B cell (primary cell): Measurements from ENCODE around the gene PHC2. TPM values are rescaled to one million over a fixed set of nuclear protein-coding genes. Genes with fewer than 3 reads are reported as not detected.
"Not testable (repeated sequence)": the region's sequence is repeated elsewhere in the genome, so short reads cannot be mapped to it uniquely, and the experiment has no call there.

Experiments
- ATAC-seq: fragments of 200-7000 bp; cut with Tn5 transposase; one replicate; pipeline ENCODE4 v1.10.0; 2021; ENCODE audit warnings: low read depth, mild to moderate bottlenecking, moderate number of reproducible peaks, moderate library complexity
- CTCF ChIA-PET: fragments of 350-600 bp; sonication (Branson Sonifier 250); formaldehyde crosslinking; loops from one replicate; lab custom pipeline; 2021; ENCODE audit warnings: antibody characterized with exemption, inconsistent platforms; lab: Charles Lee
- POLR2A ChIA-PET: fragments of 350-600 bp; sonication (Branson Sonifier 250); formaldehyde crosslinking; loops from one replicate; lab custom pipeline; 2021; ENCODE audit warnings: antibody characterized with exemption; lab: Charles Lee
- DNase-seq: peaks from one replicate; pipeline ENCODE4 v3.0.0; 2013
- H2AFZ ChIP-seq: 2 replicates; pipeline ENCODE4 v1.6.1; 2012; ENCODE audit warnings: mild to moderate bottlenecking, low read depth, low read length; ENCODE audit not compliant: insufficient read depth, poor library complexity, severe bottlenecking
- H3K27ac ChIP-seq, 2 donors: 1 replicate in 1 of 2; 2 replicates in 1 of 2; pipeline ENCODE4 v1.5.1; 2012 to 2013; ENCODE audit warnings: low read length in 2 of 2, mild to moderate bottlenecking in 2 of 2, moderate library complexity in 1 of 2
- H3K27me3 ChIP-seq, 4 experiments: fragments of 200-600 bp in 1 of 4; sonication (generic) in 1 of 4; replicated peaks in 1 of 4; 1 replicate in 2 of 4; 2 replicates in 2 of 4; pipeline versions ENCODE4 v1.6.1 to v1.7.0; 2013 to 2016; ENCODE audit warnings: low read length in 3 of 4, mild to moderate bottlenecking in 2 of 4, mixed read lengths in 1 of 4, moderate library complexity in 1 of 4; ENCODE audit not compliant: insufficient read depth in 4 of 4, control insufficient read depth in 3 of 4; ENCODE audit errors: control extremely low read depth in 1 of 4
- H3K36me3 ChIP-seq, 2 experiments: replicated peaks in 1 of 2; 1 replicate in 1 of 2; 2 replicates in 1 of 2; pipeline versions ENCODE4 v1.6.1 to v1.7.1; 2013; ENCODE audit warnings: low read length in 1 of 2; ENCODE audit not compliant: insufficient read depth in 2 of 2, control insufficient read depth in 1 of 2; ENCODE audit errors: control extremely low read depth in 1 of 2, extremely low read depth in 1 of 2
- H3K4me1 ChIP-seq, 2 donors: fragments of 200-600 bp in 1 of 2; sonication (generic) in 1 of 2; 1 replicate in 1 of 2; 2 replicates in 1 of 2; pipeline versions ENCODE4 v1.5.1 to v1.6.1; 2013 to 2017; ENCODE audit warnings: low read length in 2 of 2; ENCODE audit not compliant: control insufficient read depth in 2 of 2, insufficient read depth in 2 of 2
- H3K4me2 ChIP-seq: replicated peaks from 2 replicates; pipeline ENCODE3; 2012; ENCODE audit warnings: mild to moderate bottlenecking, low read depth, low read length; ENCODE audit not compliant: poor library complexity, severe bottlenecking
- H3K4me3 ChIP-seq, 5 experiments: fragments of 200-600 bp in 1 of 5; sonication (generic) in 1 of 5; 1 replicate in 3 of 5; 2 replicates in 2 of 5; pipeline versions ENCODE4 v1.5.1 to v1.7.0; 2011 to 2016; ENCODE audit warnings: low read length in 4 of 5, mild to moderate bottlenecking in 4 of 5, low read depth in 2 of 5, control low read depth in 1 of 5, moderate library complexity in 1 of 5; ENCODE audit not compliant: insufficient read depth in 1 of 5; ENCODE audit errors: control extremely low read depth in 1 of 5, extremely low read depth in 1 of 5
- H3K79me2 ChIP-seq: fragments of 200-600 bp; sonication (generic); one replicate; pipeline ENCODE4 v1.6.0; 2016; ENCODE audit warnings: low read length; ENCODE audit not compliant: control insufficient read depth, insufficient read depth
- H3K9ac ChIP-seq: fragments of 200-600 bp; sonication (generic); 2 replicates; pipeline ENCODE4 v1.6.1; 2017; ENCODE audit warnings: mild to moderate bottlenecking, low read length, moderate library complexity
- H3K9me3 ChIP-seq, 3 donors: one replicate each; pipeline versions ENCODE4 v1.6.1 to v1.7.1; 2013; ENCODE audit warnings: low read length in 2 of 3; ENCODE audit not compliant: control insufficient read depth in 2 of 3, insufficient read depth in 1 of 3; ENCODE audit errors: control extremely low read depth in 1 of 3
- H4K20me1 ChIP-seq: 2 replicates; pipeline ENCODE4 v1.6.0; 2012; ENCODE audit warnings: mild to moderate bottlenecking, low read length; ENCODE audit not compliant: insufficient read depth, control insufficient read depth, poor library complexity, severe bottlenecking
- H3K27ac Mint-ChIP-seq: one replicate; pipeline ENCODE4 v1.8.0; 2021; ENCODE audit warnings: mixed read lengths
- H3K27me3 Mint-ChIP-seq: one replicate; pipeline ENCODE4 v1.8.0; 2021; ENCODE audit warnings: mixed read lengths
- H3K4me1 Mint-ChIP-seq: one replicate; pipeline ENCODE4 v1.8.0; 2021; ENCODE audit warnings: mixed read lengths
- H3K4me3 Mint-ChIP-seq: one replicate; pipeline ENCODE4 v1.8.0; 2021; ENCODE audit warnings: mixed read lengths
- H3K9me3 Mint-ChIP-seq: one replicate; pipeline ENCODE4 v1.8.0; 2022; ENCODE audit warnings: mixed read lengths; ENCODE audit not compliant: insufficient read depth
- CTCF ChIP-seq: fragments of 200-600 bp; IDR thresholded peaks from one replicate; pipeline ENCODE4 v1.8.0; 2022; ENCODE audit warnings: antibody characterized with exemption, mild to moderate bottlenecking
- EZH2 ChIP-seq: IDR thresholded peaks from 2 replicates; pipeline ENCODE4 v1.6.1; 2012; ENCODE audit warnings: borderline replicate concordance, low read depth, mild to moderate bottlenecking, moderate library complexity, low read length; ENCODE audit not compliant: insufficient read depth, poor library complexity, severe bottlenecking
- WGBS: methylation state at CpG from one replicate; pipeline ENCODE4 v1.1.5; 2013; ENCODE audit warnings: missing lambda C conversion rate; ENCODE audit not compliant: insufficient coverage; 5-methylcytosine and 5-hydroxymethylcytosine counted together
- intact Hi-C: fragments of 100-400 bp; cut with micrococcal nuclease; formaldehyde crosslinking; loops from one replicate; pipeline ENCODE4 v1.10.0; 2022
- polyA plus RNA-seq: library from polyadenylated mRNA; depleted of rRNA; stranded (reverse); fragments of >200 nt; gene quantifications from 2 replicates; pipeline ENCODE4 v1.2.3, GENCODE V29; 2012
- total RNA-seq, 2 donors: library from RNA; stranded (reverse); fragments of 120-200 nt in 1 of 2; gene quantifications; 1 replicate in 1 of 2; 2 replicates in 1 of 2; pipeline versions ENCODE4 v1.2.3 to v1.2.4, GENCODE V29; 2013 to 2022

The PHC2 gene
- total and polyA plus RNA-seq, 2 donors (not counting 1 experiment from before 2014, with no cell fraction given), result 23.1 to 23.4 TPM

GRCh38 chr1:33292726-33293340 is 138.1 kb downstream of the PHC2 start:
- H3K36me3 ChIP-seq, result peaks cover 0 to 37% of the 10 kb centered on the region in 2 experiments
- H4K20me1 ChIP-seq, result peaks cover 6% of the 10 kb centered on the region
- no peak overlapping the region for H3K27ac ChIP-seq
- H3K4me3 ChIP-seq, result no peak overlapping the region
- WGBS, result 92% methylated on average over 12 of the region's 13 CpGs
- ATAC-seq, result no peak
- DNase-seq, result no peak
- H3K9me3 Mint-ChIP-seq, result no peaks in the 10 kb centered on the region
- no peaks in the 10 kb centered on the region for H3K27me3 ChIP-seq
- intact Hi-C loops, result no loop called here
- peaks cover 4% of the 10 kb centered on the region for H3K79me2 ChIP-seq
- no peak for TF ChIP-seq EZH2
- no peak for TF ChIP-seq CTCF
- no peaks in the 10 kb centered on the region for H3K4me1 ChIP-seq
- H3K27me3 Mint-ChIP-seq, result no peaks in the 10 kb centered on the region
- peaks cover 0 to 11% (median 0%) of the 10 kb centered on the region in 3 donors for H3K9me3 ChIP-seq
- H2AFZ ChIP-seq, result no peak overlapping the region
- no peak overlapping the region for H3K9ac ChIP-seq
- CTCF ChIA-PET, result interaction anchor here (2.8 to 8.3 kb wide), 3 partner anchors 10 to 177 kb away, joined by 8 to 210 read pairs (median 148); partner anchors contain the start of gene ZSCAN20
- H3K4me2 ChIP-seq, result no peak overlapping the region
- no peak overlapping the region for H3K27ac Mint-ChIP-seq
- H3K4me3 Mint-ChIP-seq, result no peak overlapping the region
- H3K4me1 Mint-ChIP-seq, result no peaks in the 10 kb centered on the region
- POLR2A ChIA-PET, result no interaction called here

- DNase-seq, H3K27ac Mint-ChIP-seq, H3K27me3 Mint-ChIP-seq, intact Hi-C loops, H3K4me2 ChIP-seq, H2AFZ ChIP-seq, H4K20me1 ChIP-seq, H3K4me3 Mint-ChIP-seq, H3K27ac ChIP-seq, H3K9me3 Mint-ChIP-seq, H3K79me2 ChIP-seq, H3K4me1 ChIP-seq, H3K4me1 Mint-ChIP-seq, H3K4me3 ChIP-seq, CTCF ChIA-PET, ATAC-seq, H3K27me3 ChIP-seq, POLR2A ChIA-PET, H3K9ac ChIP-seq: not testable (repeated sequence)
- peaks cover 0 to 39% of the 10 kb centered on the region in 2 experiments for H3K36me3 ChIP-seq
- peaks cover 0 to 11% (median 0%) of the 10 kb centered on the region in 3 donors for H3K9me3 ChIP-seq
- no CpG with 5 or more reads among the region's 2 CpGs for WGBS
Measured at GRCh38 chr1:33290615-33291014, 140.3 kb downstream of the PHC2 start.
